Measurements from ENCODE around the gene BICD1.

GRCh38 chr12:32155961-32156529 lies 49.4 kb downstream of the BICD1 start:
- TF ChIP-seq CTCF (IDR thresholded peaks at IDR 0.05) (no peak), POLR2A (IDR thresholded peaks at IDR 0.05) (no peak)
